Caco-2 (cell line): Measurements from ENCODE around the gene STX1B. TPM values are rescaled to one million over a fixed set of nuclear protein-coding genes. Genes with fewer than 3 reads are reported as not detected.

Source experiments
- BruUV-seq: library from RNA; stranded (reverse); fragments of 400-500 nt; replicated peaks from 2 replicates; lab custom pipeline; 2021; lab: Mats Ljungman, UMichigan
- CTCF ChIA-PET: fragments of 300-600 bp; sonication (Branson Sonifier 250); formaldehyde crosslinking; loops from one replicate; lab custom pipeline; 2022; ENCODE audit warnings: antibody characterized with exemption; lab: Charles Lee
- POLR2A ChIA-PET: fragments of 300-600 bp; sonication (Branson Sonifier 250); formaldehyde crosslinking; loops from one replicate; lab custom pipeline; 2022; ENCODE audit warnings: antibody characterized with exemption; lab: Charles Lee
- DNase-seq, 2 experiments: peaks; one replicate each; pipeline versions ENCODE4 v3.0.0 to v3.0.0-alpha.2; 2020 to 2022
- H3K27me3 ChIP-seq: replicated peaks from 2 replicates; pipeline ENCODE4 v1.6.0; 2011; ENCODE audit warnings: low read length; ENCODE audit not compliant: control insufficient read depth, insufficient read depth
- H3K36me3 ChIP-seq: 2 replicates; pipeline ENCODE4 v1.5.1; 2011; ENCODE audit warnings: low read length; ENCODE audit not compliant: control insufficient read depth, insufficient read depth
- H3K4me1 ChIP-seq: fragments of 250-450 bp; sonication (Bioruptor Pico); 2 replicates; pipeline ENCODE4 v1.5.1; 2020; ENCODE audit warnings: mild to moderate bottlenecking
- H3K4me3 ChIP-seq: 2 replicates; pipeline ENCODE4 v1.5.1; 2011; ENCODE audit warnings: low read depth, mild to moderate bottlenecking, control low read depth, low read length
- H3K9me3 ChIP-seq: fragments of 250-450 bp; sonication (Bioruptor Pico); 2 replicates; pipeline ENCODE4 v1.5.1; 2020; ENCODE audit warnings: mild to moderate bottlenecking, moderate library complexity
- H3K27ac Mint-ChIP-seq: one replicate; pipeline ENCODE4 v1.8.0; 2022; ENCODE audit warnings: mixed read lengths; ENCODE audit not compliant: unreplicated experiment
- H3K27me3 Mint-ChIP-seq: one replicate; pipeline ENCODE4 v1.8.0; 2022; ENCODE audit warnings: mixed read lengths; ENCODE audit not compliant: insufficient read depth, unreplicated experiment
- H3K36me3 Mint-ChIP-seq: one replicate; pipeline ENCODE4 v1.8.0; 2022; ENCODE audit warnings: mild to moderate bottlenecking, mixed read lengths; ENCODE audit not compliant: insufficient read depth, unreplicated experiment
- H3K4me1 Mint-ChIP-seq: one replicate; pipeline ENCODE4 v1.8.0; 2022; ENCODE audit warnings: low read depth, mixed read lengths; ENCODE audit not compliant: unreplicated experiment
- H3K4me3 Mint-ChIP-seq: one replicate; pipeline ENCODE4 v1.8.0; 2022; ENCODE audit warnings: mild to moderate bottlenecking, moderate library complexity, mixed read lengths; ENCODE audit not compliant: unreplicated experiment
- H3K9me3 Mint-ChIP-seq: one replicate; pipeline ENCODE4 v1.8.0; 2022; ENCODE audit warnings: mixed read lengths; ENCODE audit not compliant: unreplicated experiment
- intact Hi-C: fragments of 100-400 bp; cut with micrococcal nuclease; formaldehyde crosslinking; loops from one replicate; pipeline ENCODE4 v1.10.0; 2022; ENCODE audit not compliant: unreplicated experiment
- total RNA-seq: library from RNA; stranded (reverse); gene quantifications from 2 replicates; pipeline ENCODE4 v1.2.3, GENCODE V29; 2022
- TF ChIP-seq, protein P1 (sequence below), 2 experiments: fragments of 200-600 bp in 1 of 2; IDR thresholded peaks; 1 replicate in 1 of 2; 2 replicates in 1 of 2; pipeline versions ENCODE4 v1.5.1 to v1.8.0; 2011 to 2022; ENCODE audit warnings: antibody characterized with exemption in 1 of 2, control low read depth in 1 of 2, inconsistent platforms in 1 of 2, low read depth in 1 of 2, low read length in 1 of 2, mild to moderate bottlenecking in 1 of 2, moderate library complexity in 1 of 2; ENCODE audit not compliant: insufficient read depth in 1 of 2, severe bottlenecking in 1 of 2, unreplicated experiment in 1 of 2

The STX1B gene
- total RNA-seq, 1 experiment from 2014 or later = 0.77 TPM

DNA sequence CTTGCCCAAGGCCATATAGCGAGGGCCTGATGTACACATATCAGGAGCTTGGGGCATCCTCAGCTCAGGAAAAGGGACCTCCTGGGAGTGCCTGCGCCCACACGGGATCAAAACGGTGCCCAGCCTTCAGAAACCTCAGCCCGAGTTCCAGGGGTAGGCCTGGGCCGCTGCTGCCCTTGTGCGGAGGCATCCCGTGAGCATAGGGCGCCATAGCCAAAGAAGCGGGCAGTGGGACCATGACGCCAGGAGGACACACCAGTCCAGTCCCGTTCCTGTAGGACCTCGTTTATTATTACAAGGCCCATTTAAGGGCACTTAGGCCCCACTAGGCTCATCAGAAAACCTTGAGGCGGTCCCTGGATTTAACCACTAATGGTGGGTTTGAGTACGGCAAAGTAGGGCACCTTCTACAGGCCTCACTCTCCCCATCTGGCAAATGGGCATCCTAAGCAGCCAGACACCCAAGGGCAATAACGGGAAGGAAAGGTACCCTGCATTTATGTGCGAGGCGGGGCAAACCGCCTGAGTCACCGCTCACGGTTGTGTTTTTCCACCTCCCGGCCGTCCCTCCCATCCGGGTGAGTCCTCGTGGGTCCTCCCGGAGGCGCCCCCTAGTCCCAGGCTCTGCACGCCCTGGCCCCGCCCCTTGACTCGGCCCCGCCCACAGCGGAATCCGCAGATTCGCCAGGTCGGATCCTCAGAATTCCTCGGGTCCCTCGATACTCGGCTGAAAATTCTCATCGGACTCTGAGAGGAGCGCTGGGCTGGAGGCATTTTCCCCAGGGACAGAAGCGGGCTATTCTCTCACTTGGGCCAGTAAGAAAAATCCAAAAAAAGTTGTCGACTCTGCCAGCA, 53.6 kb downstream of the STX1B start:
- no peaks in the 10 kb centered on the region for H3K27me3 ChIP-seq
- peak overlapping the region; percentile 87 for H3K4me3 Mint-ChIP-seq
- DNase-seq = peak; percentile 87 to 88
- ChIA-PET POLR2A (interaction anchor here (0.6 kb wide), 1 partner anchor 153 kb away, joined by 6 read pairs; no protein-coding TSS in a partner anchor), CTCF (no interaction called here)
- H3K27me3 Mint-ChIP-seq = no peaks in the 10 kb centered on the region
- peaks cover 53% of the 10 kb centered on the region for H3K36me3 Mint-ChIP-seq
- H3K4me1 ChIP-seq = no peaks in the 10 kb centered on the region; the same call in 1 of the 2 replicates
- H3K4me3 ChIP-seq = peak overlapping the region; percentile 95
- intact Hi-C loops = loop anchor here (1.0 kb wide), 1 partner anchor 185 kb away; no protein-coding TSS in a partner anchor
- TF ChIP-seq, protein P1, sequence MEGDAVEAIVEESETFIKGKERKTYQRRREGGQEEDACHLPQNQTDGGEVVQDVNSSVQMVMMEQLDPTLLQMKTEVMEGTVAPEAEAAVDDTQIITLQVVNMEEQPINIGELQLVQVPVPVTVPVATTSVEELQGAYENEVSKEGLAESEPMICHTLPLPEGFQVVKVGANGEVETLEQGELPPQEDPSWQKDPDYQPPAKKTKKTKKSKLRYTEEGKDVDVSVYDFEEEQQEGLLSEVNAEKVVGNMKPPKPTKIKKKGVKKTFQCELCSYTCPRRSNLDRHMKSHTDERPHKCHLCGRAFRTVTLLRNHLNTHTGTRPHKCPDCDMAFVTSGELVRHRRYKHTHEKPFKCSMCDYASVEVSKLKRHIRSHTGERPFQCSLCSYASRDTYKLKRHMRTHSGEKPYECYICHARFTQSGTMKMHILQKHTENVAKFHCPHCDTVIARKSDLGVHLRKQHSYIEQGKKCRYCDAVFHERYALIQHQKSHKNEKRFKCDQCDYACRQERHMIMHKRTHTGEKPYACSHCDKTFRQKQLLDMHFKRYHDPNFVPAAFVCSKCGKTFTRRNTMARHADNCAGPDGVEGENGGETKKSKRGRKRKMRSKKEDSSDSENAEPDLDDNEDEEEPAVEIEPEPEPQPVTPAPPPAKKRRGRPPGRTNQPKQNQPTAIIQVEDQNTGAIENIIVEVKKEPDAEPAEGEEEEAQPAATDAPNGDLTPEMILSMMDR (IDR thresholded peaks at IDR 0.05; ENCODE audit: insufficient read depth in 1 of 2, low read depth in 1 of 2, low read length in 1 of 2, severe bottlenecking in 1 of 2, unreplicated experiment in 1 of 2) = peak in 1 of 2 experiments; percentile 30
- BruUV-seq = TSS peak; percentile 57
- H3K9me3 Mint-ChIP-seq = no peaks in the 10 kb centered on the region
- H3K9me3 ChIP-seq = no peaks in the 10 kb centered on the region
- H3K27ac Mint-ChIP-seq = peak overlapping the region; percentile 95
- peaks cover 13% of the 10 kb centered on the region for H3K4me1 Mint-ChIP-seq
- peaks cover 4% of the 10 kb centered on the region; the same call in 1 of the 2 replicates for H3K36me3 ChIP-seq

DNA sequence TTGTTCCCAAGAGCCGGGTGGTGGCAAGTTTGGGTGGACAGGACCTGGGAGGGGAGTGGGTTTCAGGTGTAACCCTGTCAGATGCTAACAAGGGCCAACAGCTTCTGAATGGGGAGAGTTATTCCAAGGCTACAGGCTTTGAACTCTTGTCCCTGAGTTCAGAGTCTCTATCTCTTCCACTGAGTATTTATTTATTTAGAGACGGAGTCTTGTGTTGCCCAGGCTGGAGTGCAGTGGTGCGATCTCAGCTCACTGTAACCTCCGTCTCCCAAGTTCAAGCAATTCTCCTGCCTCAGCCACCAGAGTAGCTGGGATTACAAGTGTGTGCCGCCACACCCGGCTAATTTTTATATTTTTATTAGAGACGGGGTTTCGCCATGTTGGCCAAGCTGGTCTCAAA, 55.4 kb downstream of the STX1B start:
- TF ChIP-seq, protein P1 (IDR thresholded peaks at IDR 0.05; ENCODE audit: insufficient read depth in 1 of 2, low read depth in 1 of 2, low read length in 1 of 2, severe bottlenecking in 1 of 2, unreplicated experiment in 1 of 2) = no peak
- no peak overlapping the region for H3K27ac Mint-ChIP-seq
- no peaks in the 10 kb centered on the region for H3K27me3 ChIP-seq
- no peak for DNase-seq
- H3K4me1 Mint-ChIP-seq = peaks cover 15% of the 10 kb centered on the region
- no peaks in the 10 kb centered on the region for H3K9me3 ChIP-seq
- peaks cover 7% of the 10 kb centered on the region for H3K4me1 ChIP-seq
- no peaks in the 10 kb centered on the region for H3K36me3 ChIP-seq
- H3K36me3 Mint-ChIP-seq = peaks cover 38% of the 10 kb centered on the region
- intact Hi-C loops = no loop called here
- no TSS peak for BruUV-seq
- H3K27me3 Mint-ChIP-seq = no peaks in the 10 kb centered on the region
- CTCF ChIA-PET = no interaction called here
- no peak overlapping the region for H3K4me3 Mint-ChIP-seq
- POLR2A ChIA-PET = no interaction called here
- no peaks in the 10 kb centered on the region for H3K9me3 Mint-ChIP-seq
- H3K4me3 ChIP-seq = no peak overlapping the region

DNA sequence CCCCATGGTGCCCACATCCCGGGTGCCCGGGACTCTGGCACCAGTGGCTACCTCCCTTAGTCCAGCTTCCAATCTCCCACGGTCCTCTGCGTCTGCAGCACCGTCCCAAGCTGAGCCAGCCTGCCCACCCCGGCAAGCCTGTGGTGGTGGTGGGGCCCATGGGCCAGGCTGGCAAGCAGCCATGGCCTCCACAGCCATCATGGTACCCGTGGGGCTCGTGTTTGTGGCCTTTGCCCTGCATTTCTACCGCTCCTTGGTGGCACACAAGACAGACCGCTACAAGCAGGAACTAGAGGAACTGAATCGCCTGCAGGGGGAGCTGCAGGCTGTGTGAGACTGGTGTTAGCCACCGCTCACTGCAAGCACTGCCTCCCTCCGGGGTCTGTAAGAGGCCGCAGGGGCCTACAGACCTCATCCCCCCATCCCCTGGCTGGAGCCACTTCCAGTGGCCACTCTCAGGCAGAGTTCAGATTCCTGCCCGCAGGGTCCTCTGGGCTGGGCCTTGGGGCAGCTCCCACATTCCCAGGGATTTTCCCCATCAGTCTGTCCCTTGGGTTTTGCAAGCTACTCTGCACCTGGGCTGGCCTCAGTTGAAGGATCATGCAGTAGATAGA, 56.8 kb downstream of the STX1B start:
- Mint-ChIP-seq H3K4me3 (no peak overlapping the region), H3K27me3 (no peaks in the 10 kb centered on the region), H3K27ac (no peak overlapping the region), H3K9me3 (no peaks in the 10 kb centered on the region), H3K4me1 (peaks cover 12% of the 10 kb centered on the region), H3K36me3 (peaks cover 35% of the 10 kb centered on the region)
- no peaks in the 10 kb centered on the region for H3K27me3 ChIP-seq
- intact Hi-C loops = no loop called here
- no peaks in the 10 kb centered on the region for H3K9me3 ChIP-seq
- CTCF ChIA-PET = interaction anchor here (0.5 to 1.6 kb wide), 4 partner anchors 12 to 507 kb away, joined by 3 to 6 read pairs (median 4); no protein-coding TSS in a partner anchor
- POLR2A ChIA-PET = no interaction called here
- H3K36me3 ChIP-seq = no peaks in the 10 kb centered on the region
- no TSS peak for BruUV-seq
- peak; percentile 54 to 57 for DNase-seq
- TF ChIP-seq, protein P1 (IDR thresholded peaks at IDR 0.05; ENCODE audit: insufficient read depth in 1 of 2, low read depth in 1 of 2, low read length in 1 of 2, severe bottlenecking in 1 of 2, unreplicated experiment in 1 of 2) = peak; percentile 45 to 61
- no peak overlapping the region for H3K4me3 ChIP-seq
- peaks cover 12% of the 10 kb centered on the region for H3K4me1 ChIP-seq
